ENCODE results near the gene S100A1.

S100A1 gene

DNA sequence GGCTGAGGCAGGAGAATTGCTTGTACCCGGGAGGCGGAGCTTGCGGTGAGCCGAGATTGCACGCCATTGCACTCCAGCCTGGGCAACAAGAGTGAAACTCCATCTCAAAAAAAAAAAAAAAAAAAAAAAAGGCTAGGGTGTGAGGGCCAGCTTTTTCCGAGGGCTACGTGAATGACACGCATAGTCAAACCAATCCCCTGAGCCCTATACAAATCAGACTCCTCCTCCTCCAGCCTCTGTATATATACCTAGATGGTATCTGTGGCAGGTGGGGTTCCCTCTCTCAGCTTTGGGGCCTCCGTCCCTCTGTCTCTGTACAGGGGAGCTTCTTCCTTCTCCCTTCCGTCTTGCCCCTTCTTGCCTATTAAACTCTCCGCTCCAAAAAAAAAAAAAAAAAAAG lies 22.0 kb upstream of the S100A1 start:
- TF ChIP-seq, protein P1, sequence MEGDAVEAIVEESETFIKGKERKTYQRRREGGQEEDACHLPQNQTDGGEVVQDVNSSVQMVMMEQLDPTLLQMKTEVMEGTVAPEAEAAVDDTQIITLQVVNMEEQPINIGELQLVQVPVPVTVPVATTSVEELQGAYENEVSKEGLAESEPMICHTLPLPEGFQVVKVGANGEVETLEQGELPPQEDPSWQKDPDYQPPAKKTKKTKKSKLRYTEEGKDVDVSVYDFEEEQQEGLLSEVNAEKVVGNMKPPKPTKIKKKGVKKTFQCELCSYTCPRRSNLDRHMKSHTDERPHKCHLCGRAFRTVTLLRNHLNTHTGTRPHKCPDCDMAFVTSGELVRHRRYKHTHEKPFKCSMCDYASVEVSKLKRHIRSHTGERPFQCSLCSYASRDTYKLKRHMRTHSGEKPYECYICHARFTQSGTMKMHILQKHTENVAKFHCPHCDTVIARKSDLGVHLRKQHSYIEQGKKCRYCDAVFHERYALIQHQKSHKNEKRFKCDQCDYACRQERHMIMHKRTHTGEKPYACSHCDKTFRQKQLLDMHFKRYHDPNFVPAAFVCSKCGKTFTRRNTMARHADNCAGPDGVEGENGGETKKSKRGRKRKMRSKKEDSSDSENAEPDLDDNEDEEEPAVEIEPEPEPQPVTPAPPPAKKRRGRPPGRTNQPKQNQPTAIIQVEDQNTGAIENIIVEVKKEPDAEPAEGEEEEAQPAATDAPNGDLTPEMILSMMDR (IDR thresholded peaks at IDR 0.05; ENCODE audit: low read depth, low read length), result no peak
- no peak overlapping the region for H3K4me3 ChIP-seq (ENCODE audit: low read depth, low read length)

- no peak overlapping the region for H3K4me3 ChIP-seq (ENCODE audit: low read depth, low read length)
- TF ChIP-seq, protein P1 (IDR thresholded peaks at IDR 0.05; ENCODE audit: low read depth, low read length), result no peak
Measured at GRCh38 chr1:153607381-153607780, 20.9 kb upstream of the S100A1 start.

DNA sequence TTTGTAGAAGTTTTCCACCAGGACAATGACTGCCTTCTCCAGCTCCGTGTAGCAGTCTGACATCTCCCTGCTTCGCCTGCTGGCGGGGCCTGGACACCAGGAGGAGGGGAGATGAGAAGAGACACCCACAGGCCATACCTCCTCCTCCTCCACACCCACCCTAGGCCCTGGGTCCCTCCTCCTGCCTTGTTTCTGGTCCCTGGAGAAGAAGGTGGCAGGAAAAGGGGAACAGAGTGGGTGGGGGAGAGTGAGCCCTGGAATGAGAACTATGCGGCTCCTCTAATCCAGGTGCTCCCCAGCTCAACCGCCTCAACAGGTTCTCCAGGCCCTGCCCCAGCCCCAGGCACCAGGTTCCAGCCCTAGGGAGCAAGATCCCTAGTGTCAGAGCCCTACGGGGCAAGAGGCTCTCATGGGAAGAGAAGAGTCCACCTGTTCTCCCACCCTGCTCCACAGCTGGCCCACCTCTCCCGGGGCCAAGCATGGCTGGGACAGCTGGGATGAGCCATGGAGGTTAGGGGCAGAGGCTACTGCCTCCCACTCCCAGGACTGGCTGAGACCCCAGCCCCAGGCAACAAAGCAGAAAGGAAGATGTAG lies 20.0 kb upstream of the S100A1 start:
- TF ChIP-seq, protein P1 (IDR thresholded peaks at IDR 0.05; ENCODE audit: low read depth, low read length), result no peak
- H3K4me3 ChIP-seq (ENCODE audit: low read depth, low read length), result peak overlapping the region; percentile 69

- H3K4me3 ChIP-seq (ENCODE audit: low read depth, low read length), result peak overlapping the region; percentile 69
- TF ChIP-seq, protein P1 (IDR thresholded peaks at IDR 0.05; ENCODE audit: low read depth, low read length), result no peak
Measured at GRCh38 chr1:153608742-153609584, 19.3 kb upstream of the S100A1 start.

GRCh38 chr1:153609585-153609907 lies 18.7 kb upstream of the S100A1 start:
- no peak overlapping the region for H3K4me3 ChIP-seq (ENCODE audit: low read depth, low read length)
- TF ChIP-seq, protein P1 (IDR thresholded peaks at IDR 0.05; ENCODE audit: low read depth, low read length), result no peak

DNA sequence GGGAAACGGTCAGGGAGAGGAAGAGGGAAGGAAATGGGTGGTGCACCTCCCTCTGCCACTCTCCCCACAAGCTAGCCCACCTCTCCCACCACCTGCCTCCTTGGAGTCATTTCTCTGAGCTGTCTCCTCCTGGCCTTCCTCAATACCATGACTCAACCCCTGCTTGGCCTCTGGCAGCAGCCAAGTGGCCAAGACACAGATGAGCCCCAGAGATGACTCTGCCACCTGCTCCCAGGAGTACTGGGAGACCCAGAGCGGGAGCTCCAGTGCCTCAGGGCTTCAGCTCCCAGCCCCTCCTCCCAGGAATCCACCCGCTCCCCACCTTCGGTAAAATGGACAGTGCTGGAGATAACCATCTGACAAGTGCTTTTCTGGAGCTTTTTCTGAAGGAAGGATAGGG lies 17.9 kb upstream of the S100A1 start:
- TF ChIP-seq, protein P1 (IDR thresholded peaks at IDR 0.05; ENCODE audit: low read depth, low read length), result no peak
- peak overlapping the region; percentile 2; the same call in 1 of the 2 replicates for H3K4me3 ChIP-seq (ENCODE audit: low read depth, low read length)

DNA sequence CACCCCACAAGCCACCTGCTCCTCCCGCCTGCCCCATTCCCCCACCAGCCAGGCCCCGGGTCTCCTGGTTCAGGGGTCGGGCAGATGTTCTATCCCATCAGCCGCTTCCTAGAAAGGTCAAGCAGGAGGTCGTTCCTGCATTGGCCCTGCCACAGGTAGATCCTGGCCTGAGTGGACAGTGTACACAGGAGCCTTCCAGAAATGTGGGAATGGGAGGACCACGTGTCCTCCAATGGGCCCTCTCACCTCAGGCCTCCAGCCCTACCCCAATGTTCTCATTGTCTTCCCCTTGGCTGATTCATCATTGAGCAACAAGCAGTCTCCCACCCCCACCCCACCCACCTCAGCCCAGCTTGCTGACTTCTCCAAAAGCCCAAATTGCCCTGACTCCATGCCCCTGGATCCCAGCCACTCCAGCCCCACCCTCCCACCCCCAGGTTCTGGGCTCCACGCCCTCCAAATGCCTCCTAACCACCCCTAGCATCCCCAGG lies 17.4 kb upstream of the S100A1 start:
- TF ChIP-seq, protein P1 (IDR thresholded peaks at IDR 0.05; ENCODE audit: low read depth, low read length), result no peak
- peak overlapping the region; percentile 94 for H3K4me3 ChIP-seq (ENCODE audit: low read depth, low read length)
